H1 (cell line): ENCODE measurements around the gene RHBDF2. TPM values are rescaled to one million over a fixed set of nuclear protein-coding genes. Genes with fewer than 3 reads are reported as not detected.

Experiments
- HDAC6 ChIP-seq: IDR thresholded peaks from one replicate; pipeline ENCODE4 v1.7.1; 2012; ENCODE audit warnings: low read depth, mild to moderate bottlenecking, inconsistent platforms, low read length, moderate library complexity
- RBBP5 ChIP-seq: IDR thresholded peaks from 2 replicates; pipeline ENCODE4 v1.7.1; 2012; ENCODE audit warnings: low read depth, mild to moderate bottlenecking, inconsistent platforms, low read length, moderate library complexity, borderline replicate concordance
- SIN3A ChIP-seq, 2 experiments: IDR thresholded peaks in 1 of 2; conservative IDR thresholded peaks in 1 of 2; 2 replicates each; pipeline ENCODE4 v1.6.1; 2011 to 2012; ENCODE audit warnings: low read length in 2 of 2, improper control_type of control experiment in 1 of 2, low read depth in 1 of 2, mild to moderate bottlenecking in 1 of 2
- SIRT6 ChIP-seq: IDR thresholded peaks from one replicate; pipeline ENCODE4 v1.7.1; 2012; ENCODE audit warnings: low read length, inconsistent platforms
- polyA plus RNA-seq, 7 experiments: library from polyadenylated mRNA; depleted of rRNA in 3 of 7; stranded (reverse) in 5 of 7; unstranded in 2 of 7; fragments of >200 nt in 5 of 7; fragments of 200-250 nt in 2 of 7; gene quantifications; 1 replicate in 5 of 7; 2 replicates in 1 of 7; 4 replicates in 1 of 7; pipeline versions ENCODE4 v1.2.1 to v1.2.3, GENCODE V29; 2011 to 2013; ENCODE audit warnings: missing spikeins in 2 of 7, mixed read lengths in 2 of 7
- total RNA-seq: library from RNA; stranded (reverse); fragmentation: NEBNext Ultra II Directional; extraction: Animal tissue kit (Norgen Biotek cat#: 25700); gene quantifications from 2 replicates; pipeline ENCODE4 v1.2.1, GENCODE V29; 2021
- TF ChIP-seq, protein P1 (sequence below): IDR thresholded peaks from 2 replicates; pipeline ENCODE4 v1.6.1; 2012; ENCODE audit warnings: low read length, inconsistent platforms

The RHBDF2 gene
- total and polyA plus RNA-seq, 2 of the 8 experiments (the other 6 are each of a cell fraction or from before 2014, with no cell fraction given) = 21.2 to 25.9 TPM

DNA sequence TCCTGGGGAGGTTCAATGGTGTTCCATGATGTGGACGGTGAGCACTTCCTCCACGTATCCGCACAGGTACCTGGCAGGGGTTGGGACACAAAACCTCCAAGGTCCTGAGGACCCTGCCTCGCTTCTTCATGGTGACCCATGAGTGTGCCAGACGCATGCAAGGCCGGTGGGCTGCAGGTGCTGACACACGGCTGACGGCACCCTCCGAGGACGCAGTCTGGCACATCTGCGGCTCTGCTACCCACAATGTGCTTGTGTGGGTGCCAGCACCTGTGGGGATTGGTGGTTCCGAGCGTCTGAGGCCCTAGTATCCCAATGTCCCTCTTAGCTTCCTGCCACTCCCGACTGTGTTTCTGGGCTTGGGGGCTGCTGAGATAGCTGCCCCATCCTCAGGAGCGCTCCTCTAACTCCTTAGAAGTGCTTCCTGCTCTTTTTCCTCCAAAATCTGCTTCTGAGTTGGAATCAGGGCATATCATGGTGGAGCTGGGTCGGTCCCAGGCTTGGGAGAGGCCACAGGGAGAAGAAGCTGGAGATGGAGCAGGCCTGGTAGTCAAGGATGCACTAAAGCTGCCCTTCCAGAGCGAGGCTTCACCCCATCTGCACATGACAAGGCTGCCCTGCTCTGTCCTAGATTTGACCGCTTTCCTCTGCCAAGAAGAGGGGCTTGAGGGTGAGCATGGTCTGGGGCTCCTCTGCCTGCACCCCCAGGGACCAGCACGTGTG lies 34.7 kb upstream of the RHBDF2 start (continued):
- TF ChIP-seq SIN3A (conservative IDR thresholded peaks at IDR 0.05 in 1 of 2, IDR thresholded peaks at IDR 0.05 in 1 of 2; ENCODE audit: low read depth in 1 of 2, low read length in 2 of 2) (no peak), HDAC6 (no peak), RBBP5 (no peak), SIRT6 (no peak)
- TF ChIP-seq, protein P1, sequence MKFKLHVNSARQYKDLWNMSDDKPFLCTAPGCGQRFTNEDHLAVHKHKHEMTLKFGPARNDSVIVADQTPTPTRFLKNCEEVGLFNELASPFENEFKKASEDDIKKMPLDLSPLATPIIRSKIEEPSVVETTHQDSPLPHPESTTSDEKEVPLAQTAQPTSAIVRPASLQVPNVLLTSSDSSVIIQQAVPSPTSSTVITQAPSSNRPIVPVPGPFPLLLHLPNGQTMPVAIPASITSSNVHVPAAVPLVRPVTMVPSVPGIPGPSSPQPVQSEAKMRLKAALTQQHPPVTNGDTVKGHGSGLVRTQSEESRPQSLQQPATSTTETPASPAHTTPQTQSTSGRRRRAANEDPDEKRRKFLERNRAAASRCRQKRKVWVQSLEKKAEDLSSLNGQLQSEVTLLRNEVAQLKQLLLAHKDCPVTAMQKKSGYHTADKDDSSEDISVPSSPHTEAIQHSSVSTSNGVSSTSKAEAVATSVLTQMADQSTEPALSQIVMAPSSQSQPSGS = no peak
